ENCODE results near the gene LCE1F. TPM values are rescaled to one million over a fixed set of nuclear protein-coding genes. Genes with fewer than 3 reads are reported as not detected.

LCE1F gene
- total RNA-seq, 1 donor from 2014 or later = not detected

- H3K27me3 ChIP-seq (ENCODE audit: control insufficient read depth, insufficient read depth, low read length) = no peaks in the 10 kb centered on the region
- H3K36me3 ChIP-seq (ENCODE audit: control insufficient read depth, insufficient read depth, low read length) = no peaks in the 10 kb centered on the region
- no peak overlapping the region for H3K4me3 ChIP-seq (ENCODE audit: low read depth, low read length)
- DNase-seq (ENCODE audit: low read depth) = no peak
- TF ChIP-seq, protein P1, sequence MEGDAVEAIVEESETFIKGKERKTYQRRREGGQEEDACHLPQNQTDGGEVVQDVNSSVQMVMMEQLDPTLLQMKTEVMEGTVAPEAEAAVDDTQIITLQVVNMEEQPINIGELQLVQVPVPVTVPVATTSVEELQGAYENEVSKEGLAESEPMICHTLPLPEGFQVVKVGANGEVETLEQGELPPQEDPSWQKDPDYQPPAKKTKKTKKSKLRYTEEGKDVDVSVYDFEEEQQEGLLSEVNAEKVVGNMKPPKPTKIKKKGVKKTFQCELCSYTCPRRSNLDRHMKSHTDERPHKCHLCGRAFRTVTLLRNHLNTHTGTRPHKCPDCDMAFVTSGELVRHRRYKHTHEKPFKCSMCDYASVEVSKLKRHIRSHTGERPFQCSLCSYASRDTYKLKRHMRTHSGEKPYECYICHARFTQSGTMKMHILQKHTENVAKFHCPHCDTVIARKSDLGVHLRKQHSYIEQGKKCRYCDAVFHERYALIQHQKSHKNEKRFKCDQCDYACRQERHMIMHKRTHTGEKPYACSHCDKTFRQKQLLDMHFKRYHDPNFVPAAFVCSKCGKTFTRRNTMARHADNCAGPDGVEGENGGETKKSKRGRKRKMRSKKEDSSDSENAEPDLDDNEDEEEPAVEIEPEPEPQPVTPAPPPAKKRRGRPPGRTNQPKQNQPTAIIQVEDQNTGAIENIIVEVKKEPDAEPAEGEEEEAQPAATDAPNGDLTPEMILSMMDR (IDR thresholded peaks at IDR 0.05; ENCODE audit: insufficient read depth, low read length, poor library complexity, severe bottlenecking) = peak; percentile 37
These were observed 2.7 kb downstream of the LCE1F start for GRCh38 chr1:152777510-152778137.

- Histone ChIP-seq H3K4me3 (ENCODE audit: low read depth, low read length) (no peak overlapping the region), H3K27me3 (ENCODE audit: control insufficient read depth, insufficient read depth, low read length) (no peaks in the 10 kb centered on the region), H3K36me3 (ENCODE audit: control insufficient read depth, insufficient read depth, low read length) (no peaks in the 10 kb centered on the region)
- TF ChIP-seq, protein P1 (IDR thresholded peaks at IDR 0.05; ENCODE audit: insufficient read depth, low read length, poor library complexity, severe bottlenecking) = no peak
- DNase-seq (ENCODE audit: low read depth) = no peak
These were observed 8.2 kb downstream of the LCE1F start for GRCh38 chr1:152783095-152783494.

DNA sequence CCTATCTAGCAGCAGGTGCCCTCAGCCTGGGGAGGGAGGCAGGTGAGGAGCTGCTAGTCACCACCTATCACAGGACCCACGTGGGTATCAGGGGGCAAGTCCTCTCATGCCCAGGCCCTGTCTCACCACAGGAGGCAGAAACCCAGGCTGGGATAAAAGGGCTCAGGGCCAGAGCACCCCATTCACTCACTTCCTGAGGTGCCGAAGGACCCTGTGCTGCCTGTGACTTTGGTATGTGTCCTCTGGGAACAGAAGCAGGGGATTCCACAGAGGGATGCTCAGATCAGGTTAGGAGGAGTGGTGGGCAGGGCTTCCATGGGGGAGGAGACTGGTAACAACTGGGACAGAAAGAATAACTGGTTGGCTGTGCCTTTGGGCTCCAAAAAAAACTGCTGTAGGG lies 11.1 kb downstream of the LCE1F start, which contains the start of gene LCE1E:
LCE1E (plus strand) TSS at position 181 of the 400 bp plus-strand sequence. CDS start 1,043 bp downstream, outside the sequence.
- Histone ChIP-seq H3K27me3 (ENCODE audit: control insufficient read depth, insufficient read depth, low read length) (no peaks in the 10 kb centered on the region), H3K4me3 (ENCODE audit: low read depth, low read length) (no peak within 1 kb of the TSS), H3K36me3 (ENCODE audit: control insufficient read depth, insufficient read depth, low read length) (no peaks in the 10 kb centered on the region)
- no peak for DNase-seq (ENCODE audit: low read depth)
- TF ChIP-seq, protein P1 (IDR thresholded peaks at IDR 0.05; ENCODE audit: insufficient read depth, low read length, poor library complexity, severe bottlenecking) = no peak

- H3K36me3 ChIP-seq (ENCODE audit: control insufficient read depth, insufficient read depth, low read length) = no peaks in the 10 kb centered on the region
- DNase-seq (ENCODE audit: low read depth) = no peak
- H3K27me3 ChIP-seq (ENCODE audit: control insufficient read depth, insufficient read depth, low read length) = no peaks in the 10 kb centered on the region
- TF ChIP-seq, protein P1 (IDR thresholded peaks at IDR 0.05; ENCODE audit: insufficient read depth, low read length, poor library complexity, severe bottlenecking) = no peak
- H3K4me3 ChIP-seq (ENCODE audit: low read depth, low read length) = no peak overlapping the region
These were observed 20.7 kb downstream of the LCE1F start for GRCh38 chr1:152795686-152796085.

DNA sequence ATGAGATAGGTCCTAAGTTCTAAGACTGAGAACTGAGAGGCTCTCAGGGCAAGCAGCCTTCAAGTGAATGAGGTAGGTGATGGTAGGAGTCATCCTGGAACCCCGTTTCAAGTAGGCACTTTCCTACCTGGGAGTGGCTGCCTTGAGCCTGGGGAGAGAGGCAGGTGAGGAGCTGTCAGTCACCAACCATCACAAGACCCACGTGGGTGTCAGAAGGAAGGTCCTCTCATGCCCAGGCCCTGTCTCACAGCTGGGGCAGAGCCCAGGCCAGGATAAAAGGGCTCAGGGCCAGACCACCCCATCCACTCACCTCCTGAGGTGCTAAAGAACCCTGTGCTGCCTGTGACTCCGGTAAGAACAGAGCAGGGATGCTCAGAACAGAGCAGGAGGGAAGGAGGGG lies 21.5 kb downstream of the LCE1F start, which contains the start of gene LCE1D:
LCE1D (plus strand) TSS at position 301 of the 400 bp plus-strand sequence. CDS start 1,074 bp downstream, outside the sequence.
- Histone ChIP-seq H3K36me3 (ENCODE audit: control insufficient read depth, insufficient read depth, low read length) (no peaks in the 10 kb centered on the region), H3K27me3 (ENCODE audit: control insufficient read depth, insufficient read depth, low read length) (no peaks in the 10 kb centered on the region), H3K4me3 (ENCODE audit: low read depth, low read length) (no peak within 1 kb of the TSS)
- no peak for DNase-seq (ENCODE audit: low read depth)
- TF ChIP-seq, protein P1 (IDR thresholded peaks at IDR 0.05; ENCODE audit: insufficient read depth, low read length, poor library complexity, severe bottlenecking) = no peak

DNA sequence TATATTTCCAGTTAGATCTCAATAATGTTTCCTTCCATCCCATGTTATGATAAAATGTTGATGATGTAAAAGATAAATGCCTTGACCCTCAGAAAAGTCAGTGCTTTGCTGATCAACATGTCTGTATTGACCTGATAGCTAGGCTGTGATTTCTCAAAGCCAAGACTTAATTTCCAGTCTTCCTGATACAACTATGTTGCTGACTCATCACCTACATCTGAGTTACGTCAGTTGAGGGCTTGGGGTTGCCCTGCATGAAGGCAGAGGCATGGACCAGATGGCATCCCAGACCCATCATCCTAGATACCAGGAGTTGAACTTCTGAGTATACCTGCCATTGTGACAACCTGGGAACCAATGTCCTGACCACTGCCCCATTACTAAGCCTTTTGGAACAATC lies 26.4 kb downstream of the LCE1F start:
- no peaks in the 10 kb centered on the region for H3K36me3 ChIP-seq (ENCODE audit: control insufficient read depth, insufficient read depth, low read length)
- no peak for DNase-seq (ENCODE audit: low read depth)
- TF ChIP-seq, protein P1 (IDR thresholded peaks at IDR 0.05; ENCODE audit: insufficient read depth, low read length, poor library complexity, severe bottlenecking) = no peak

More for the DNA sequence above, 26.4 kb downstream of the LCE1F start:
- Histone ChIP-seq H3K27me3 (ENCODE audit: control insufficient read depth, insufficient read depth, low read length) (no peaks in the 10 kb centered on the region), H3K4me3 (ENCODE audit: low read depth, low read length) (no peak overlapping the region)

Data from kidney epithelial cell (primary cell).